GM12801 (cell line): ENCODE data around the gene GTF3C4.

Experiments
- TF ChIP-seq, protein P1 (sequence below): IDR thresholded peaks from one replicate; pipeline ENCODE4 v1.5.1; 2011; ENCODE audit warnings: control low read depth; ENCODE audit not compliant: insufficient read length; ENCODE audit errors: extremely low read depth

Gene GTF3C4

DNA sequence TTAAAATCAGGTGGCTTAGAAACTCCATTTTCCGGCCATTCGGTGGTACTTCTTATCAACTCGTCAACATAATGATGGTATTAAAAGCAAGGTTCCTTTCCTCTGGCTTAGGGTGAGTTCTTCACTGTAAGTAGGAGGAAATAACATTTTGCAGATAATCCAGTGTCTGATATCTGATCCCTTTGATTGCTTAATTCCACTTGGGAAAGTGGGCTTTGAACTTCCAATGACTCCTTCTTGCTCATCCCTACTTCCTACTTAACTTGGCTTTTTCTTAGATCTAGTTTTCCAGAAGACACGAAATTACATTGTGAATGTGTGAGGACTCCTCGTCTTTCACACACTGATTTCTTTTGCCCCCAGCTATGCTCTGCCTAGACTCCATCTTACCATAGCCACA is 32.0 kb upstream of the GTF3C4 start:
- TF ChIP-seq, protein P1, sequence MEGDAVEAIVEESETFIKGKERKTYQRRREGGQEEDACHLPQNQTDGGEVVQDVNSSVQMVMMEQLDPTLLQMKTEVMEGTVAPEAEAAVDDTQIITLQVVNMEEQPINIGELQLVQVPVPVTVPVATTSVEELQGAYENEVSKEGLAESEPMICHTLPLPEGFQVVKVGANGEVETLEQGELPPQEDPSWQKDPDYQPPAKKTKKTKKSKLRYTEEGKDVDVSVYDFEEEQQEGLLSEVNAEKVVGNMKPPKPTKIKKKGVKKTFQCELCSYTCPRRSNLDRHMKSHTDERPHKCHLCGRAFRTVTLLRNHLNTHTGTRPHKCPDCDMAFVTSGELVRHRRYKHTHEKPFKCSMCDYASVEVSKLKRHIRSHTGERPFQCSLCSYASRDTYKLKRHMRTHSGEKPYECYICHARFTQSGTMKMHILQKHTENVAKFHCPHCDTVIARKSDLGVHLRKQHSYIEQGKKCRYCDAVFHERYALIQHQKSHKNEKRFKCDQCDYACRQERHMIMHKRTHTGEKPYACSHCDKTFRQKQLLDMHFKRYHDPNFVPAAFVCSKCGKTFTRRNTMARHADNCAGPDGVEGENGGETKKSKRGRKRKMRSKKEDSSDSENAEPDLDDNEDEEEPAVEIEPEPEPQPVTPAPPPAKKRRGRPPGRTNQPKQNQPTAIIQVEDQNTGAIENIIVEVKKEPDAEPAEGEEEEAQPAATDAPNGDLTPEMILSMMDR: no peak

DNA sequence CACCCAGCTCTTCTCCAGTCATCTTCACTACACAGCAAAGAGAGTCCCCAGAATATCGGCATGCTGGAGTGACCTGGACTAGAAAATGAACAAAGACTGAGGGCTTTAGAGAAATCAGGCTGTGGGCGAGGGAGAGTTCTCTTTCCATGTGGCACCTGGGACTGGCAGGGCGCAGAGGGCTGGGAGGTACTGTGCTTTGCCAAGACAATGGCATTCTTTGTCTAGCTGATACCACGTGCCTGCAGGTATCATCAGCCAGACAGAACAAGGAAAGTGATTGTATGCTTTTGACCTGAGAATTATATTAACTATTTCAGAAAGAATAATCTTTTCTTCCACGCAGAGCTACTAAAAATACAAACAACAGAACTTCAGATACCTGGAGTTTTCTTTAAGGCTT is 30.9 kb upstream of the GTF3C4 start:
- TF ChIP-seq, protein P1: no peak

DNA sequence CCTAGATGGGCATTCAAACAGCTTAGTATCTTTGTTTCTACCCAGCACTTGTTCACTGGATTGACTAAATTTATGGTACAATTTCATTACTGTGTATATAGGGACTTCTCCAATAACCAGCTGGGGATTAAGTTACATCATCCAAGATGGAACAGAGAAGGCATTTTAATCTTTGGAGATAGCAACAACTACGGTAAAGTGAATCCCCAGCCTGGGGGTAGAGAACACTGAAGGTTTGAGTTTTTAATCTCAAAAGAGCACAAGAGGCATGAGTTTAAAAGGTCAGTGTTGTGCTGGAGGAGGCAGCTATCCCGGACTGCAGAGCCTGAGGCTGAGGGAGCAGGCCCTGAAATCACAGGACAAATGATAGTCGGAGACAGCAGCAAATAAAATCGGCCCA is 29.0 kb upstream of the GTF3C4 start:
- TF ChIP-seq, protein P1: no peak

DNA sequence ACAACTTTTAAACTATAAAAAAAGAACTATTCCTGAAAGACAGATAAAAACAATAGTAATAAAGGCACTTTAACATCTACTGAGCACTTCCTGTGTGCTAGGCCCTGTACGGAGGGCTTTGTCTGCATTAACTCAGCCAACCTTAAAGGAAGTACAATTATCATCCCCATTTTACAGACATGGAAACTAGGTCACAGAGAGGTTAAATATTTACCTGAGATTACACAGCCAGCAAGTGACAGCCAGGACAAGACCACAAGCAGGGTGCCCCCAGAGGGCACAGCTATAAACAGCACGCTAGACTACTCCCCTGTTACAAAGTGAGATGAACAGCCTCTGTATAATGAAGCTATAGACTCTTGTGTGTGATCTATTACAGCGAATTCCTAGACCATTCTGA is 26.0 kb upstream of the GTF3C4 start:
- TF ChIP-seq, protein P1: no peak

DNA sequence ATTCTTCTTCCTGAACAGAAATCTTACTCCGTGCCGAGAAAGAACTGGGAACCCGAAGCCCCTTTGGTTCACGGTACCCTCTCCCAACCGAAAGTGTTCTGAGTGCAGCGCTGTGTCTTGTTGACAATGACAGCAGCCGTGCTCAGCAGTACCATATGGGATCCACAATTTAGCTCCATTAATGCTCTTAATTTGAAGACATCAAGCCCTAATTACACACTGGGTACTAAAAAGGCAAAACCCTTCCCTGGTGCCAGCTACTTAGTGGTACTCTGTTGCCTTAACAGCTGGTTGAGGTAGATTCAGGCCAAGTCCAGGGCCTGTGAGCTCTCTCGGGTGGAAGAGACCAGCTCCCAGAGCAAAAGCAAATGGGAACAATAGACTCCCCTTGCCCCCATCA is 25.0 kb upstream of the GTF3C4 start:
- TF ChIP-seq, protein P1: no peak

DNA sequence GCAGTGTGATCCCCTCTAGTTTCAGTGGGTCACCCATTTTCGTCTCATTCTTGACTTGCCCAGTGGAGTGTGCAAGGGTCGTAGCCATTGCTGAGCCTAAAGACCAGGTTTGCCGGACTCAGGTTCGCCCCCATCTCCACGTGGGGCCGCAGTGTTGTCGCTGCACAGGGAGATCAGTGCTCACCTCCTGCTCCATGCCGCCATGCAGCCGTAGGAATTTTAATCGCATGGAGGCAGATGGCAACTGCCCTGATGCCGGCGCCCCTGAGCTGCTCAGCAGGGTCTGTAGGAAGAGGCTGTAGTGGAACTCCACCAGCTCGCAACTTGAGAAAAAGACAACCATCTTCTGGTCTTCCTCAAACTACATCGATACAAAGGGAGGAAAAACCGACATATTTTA is 24.6 kb upstream of the GTF3C4 start:
- TF ChIP-seq, protein P1: no peak

DNA sequence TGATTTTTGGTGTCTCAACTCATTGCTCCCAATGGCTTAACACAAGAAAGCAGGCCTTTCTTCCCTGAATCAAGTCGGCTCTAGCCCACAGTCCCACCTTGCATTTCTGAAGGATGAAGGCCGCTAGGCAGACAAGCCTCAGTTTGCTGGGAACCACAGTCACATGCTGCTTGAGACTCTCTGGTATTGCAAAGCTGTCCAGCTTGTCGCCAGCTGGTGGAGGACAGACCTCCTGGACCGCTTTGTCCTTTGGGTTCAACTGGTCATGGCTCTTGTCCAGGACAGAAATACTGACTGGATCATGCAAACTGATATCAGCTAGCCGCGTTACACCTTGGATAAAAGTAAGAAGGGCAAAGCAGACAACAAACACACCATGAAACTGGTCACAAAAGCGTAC is 23.5 kb upstream of the GTF3C4 start:
- TF ChIP-seq, protein P1: no peak

DNA sequence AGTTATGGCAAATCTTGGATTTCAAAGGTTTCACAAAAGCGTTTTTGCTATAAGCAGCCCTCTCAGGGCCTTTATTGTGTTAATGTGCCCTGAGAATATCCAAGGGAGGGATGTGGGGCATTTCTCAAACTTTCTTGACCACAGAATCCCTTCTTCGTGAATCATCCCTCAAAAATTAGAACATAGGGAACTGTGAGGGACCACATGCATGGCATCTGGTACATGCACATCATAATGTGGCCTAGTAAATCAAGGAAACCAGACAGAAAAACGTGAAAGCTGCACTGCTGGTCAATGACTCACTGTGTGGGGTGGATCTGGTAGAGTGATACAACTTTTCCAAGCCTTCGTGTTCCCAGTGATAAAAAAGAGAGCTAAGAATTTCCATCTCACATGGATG is 22.9 kb upstream of the GTF3C4 start:
- TF ChIP-seq, protein P1: no peak
